Left lung (tissue), 10 donors: ENCODE measurements around the gene KIF5C. TPM values are rescaled to one million over a fixed set of nuclear protein-coding genes. Genes with fewer than 3 reads are reported as not detected.

Source experiments
- ATAC-seq: fragments of 200-7000 bp; cut with Tn5 transposase; one replicate; pipeline ENCODE4 v1.9.1; 2020; ENCODE audit warnings: moderate library complexity
- DNase-seq, 4 donors: peaks; one replicate each; pipeline ENCODE4 v3.0.0-alpha.2; 2013 to 2020
- H3K27ac ChIP-seq, 2 donors: fragments of 200-600 bp; sonication (generic) in 1 of 2; one replicate each; pipeline versions ENCODE4 v1.5.0 to v1.8.0; 2020 to 2021
- H3K27me3 ChIP-seq, 2 donors: fragments of 200-600 bp; sonication (generic) in 1 of 2; one replicate each; pipeline versions ENCODE4 v1.5.0 to v1.8.0; 2020 to 2021
- H3K36me3 ChIP-seq, 2 donors: fragments of 200-600 bp; sonication (generic) in 1 of 2; one replicate each; pipeline versions ENCODE4 v1.5.0 to v1.8.0; 2020 to 2021
- H3K4me1 ChIP-seq, 2 donors: fragments of 200-600 bp; one replicate each; pipeline ENCODE4 v1.8.0; 2021
- H3K4me3 ChIP-seq, 2 donors: fragments of 200-600 bp; sonication (generic) in 1 of 2; one replicate each; pipeline versions ENCODE4 v1.5.0 to v1.8.0; 2020 to 2021; ENCODE audit warnings: mild to moderate bottlenecking in 1 of 2
- H3K9me3 ChIP-seq, 2 donors: fragments of 200-600 bp; sonication (generic) in 1 of 2; one replicate each; pipeline versions ENCODE4 v1.5.0 to v1.8.0; 2020 to 2021
- CTCF ChIP-seq, 2 donors: fragments of 200-600 bp; sonication (generic) in 1 of 2; IDR thresholded peaks; one replicate each; pipeline versions ENCODE4 v1.5.0 to v1.8.0; 2021; ENCODE audit warnings: antibody characterized with exemption in 2 of 2
- intact Hi-C, 2 donors: fragments of 100-400 bp; cut with DNase I; formaldehyde crosslinking; loops; one replicate each; pipeline versions ENCODE4 v1.11.2 to v1.14.2; 2022
- polyA plus RNA-seq, 6 donors: library from polyadenylated mRNA; unstranded; fragments of 120-200 nt; gene quantifications; one replicate each; pipeline ENCODE4 v1.2.1, GENCODE V29; 2013; ENCODE audit not compliant: insufficient read length in 6 of 6
- total RNA-seq, 2 donors: library from RNA; stranded (reverse); fragmentation: NEBNext Ultra II Directional; extraction: Animal tissue kit (Norgen Biotek cat#: 25700); gene quantifications; one replicate each; pipeline ENCODE4 v1.2.1, GENCODE V29; 2021
- donor health status: DM: no; HTN: yes; CAD: no.
- donor health status: DM: no; HTN: no; CAD: no.

The KIF5C gene
- total and polyA plus RNA-seq, 8 donors = 0.92 to 27.4 (median 20.3) TPM

GRCh38 chr2:149019768-149020167 is 144.7 kb downstream of the KIF5C start:
- no peaks in the 10 kb centered on the region for H3K27me3 ChIP-seq
- TF ChIP-seq CTCF (IDR thresholded peaks at IDR 0.05) = no peak
- no peaks in the 10 kb centered on the region for H3K36me3 ChIP-seq
- no peak overlapping the region for H3K4me3 ChIP-seq
- intact Hi-C loops = loop anchor here in 1 of 2 donors (5.0 to 10.0 kb wide), 2 partner anchors 295 to 543 kb away; no protein-coding TSS in a partner anchor
- no peak overlapping the region for H3K27ac ChIP-seq
- DNase-seq (no peak), ATAC-seq (peak; percentile 25)
- H3K9me3 ChIP-seq = no peaks in the 10 kb centered on the region
- H3K4me1 ChIP-seq = peaks cover 6 to 21% of the 10 kb centered on the region in 2 donors

GRCh38 chr2:149020432-149020851 is 145.4 kb downstream of the KIF5C start:
- Histone ChIP-seq H3K4me1 (peaks cover 6 to 21% of the 10 kb centered on the region in 2 donors), H3K4me3 (no peak overlapping the region), H3K27ac (no peak overlapping the region), H3K9me3 (no peaks in the 10 kb centered on the region), H3K36me3 (no peaks in the 10 kb centered on the region), H3K27me3 (no peaks in the 10 kb centered on the region)
- DNase-seq (peak in 2 of 4 donors; percentile 42 to 52), ATAC-seq (peak; percentile 83)
- TF ChIP-seq CTCF (IDR thresholded peaks at IDR 0.05) = no peak
- intact Hi-C loops = no loop called here

GRCh38 chr2:149021271-149021719 is 146.3 kb downstream of the KIF5C start:
- intact Hi-C loops = no loop called here
- no peak for DNase-seq
- TF ChIP-seq CTCF (IDR thresholded peaks at IDR 0.05) = no peak

GRCh38 chr2:149021761-149022160 is 146.7 kb downstream of the KIF5C start:
- no peak for TF ChIP-seq CTCF (IDR thresholded peaks at IDR 0.05)
- DNase-seq (no peak), ATAC-seq (no peak)
- intact Hi-C loops = no loop called here
- Histone ChIP-seq H3K9me3 (no peaks in the 10 kb centered on the region), H3K36me3 (no peaks in the 10 kb centered on the region), H3K4me3 (no peak overlapping the region), H3K4me1 (peaks cover 6 to 21% of the 10 kb centered on the region in 2 donors), H3K27ac (no peak overlapping the region), H3K27me3 (no peaks in the 10 kb centered on the region)

More at GRCh38 chr2:149021271-149021719, 146.3 kb downstream of the KIF5C start:
- Histone ChIP-seq H3K27me3 (no peaks in the 10 kb centered on the region), H3K9me3 (no peaks in the 10 kb centered on the region), H3K4me1 (peaks cover 6 to 21% of the 10 kb centered on the region in 2 donors), H3K4me3 (no peak overlapping the region), H3K27ac (no peak overlapping the region), H3K36me3 (no peaks in the 10 kb centered on the region)
- no peak for ATAC-seq

- intact Hi-C loops = no loop called here
- no peaks in the 10 kb centered on the region for H3K27me3 ChIP-seq
- TF ChIP-seq CTCF (IDR thresholded peaks at IDR 0.05) = no peak
- H3K27ac ChIP-seq = no peak overlapping the region
- DNase-seq (no peak), ATAC-seq (no peak)
- H3K4me3 ChIP-seq = no peak overlapping the region
- H3K9me3 ChIP-seq = no peaks in the 10 kb centered on the region
- H3K36me3 ChIP-seq = no peaks in the 10 kb centered on the region
- peaks cover 6 to 21% of the 10 kb centered on the region in 2 donors for H3K4me1 ChIP-seq
These were observed 148.1 kb downstream of the KIF5C start for GRCh38 chr2:149023091-149023490.
